Activated gamma-delta T cell treated with Interleukin-2 at 50 U/mL for 16 hours (primary cell): ENCODE results near the gene TMEM181.

Experiments
- DNase-seq: peaks from one replicate; pipeline ENCODE4 v3.0.0-alpha.2; 2020

Gene TMEM181

GRCh38 chr6:158565482-158566040 lies 5.7 kb downstream of the TMEM181 start:
- DNase-seq: no peak

DNA sequence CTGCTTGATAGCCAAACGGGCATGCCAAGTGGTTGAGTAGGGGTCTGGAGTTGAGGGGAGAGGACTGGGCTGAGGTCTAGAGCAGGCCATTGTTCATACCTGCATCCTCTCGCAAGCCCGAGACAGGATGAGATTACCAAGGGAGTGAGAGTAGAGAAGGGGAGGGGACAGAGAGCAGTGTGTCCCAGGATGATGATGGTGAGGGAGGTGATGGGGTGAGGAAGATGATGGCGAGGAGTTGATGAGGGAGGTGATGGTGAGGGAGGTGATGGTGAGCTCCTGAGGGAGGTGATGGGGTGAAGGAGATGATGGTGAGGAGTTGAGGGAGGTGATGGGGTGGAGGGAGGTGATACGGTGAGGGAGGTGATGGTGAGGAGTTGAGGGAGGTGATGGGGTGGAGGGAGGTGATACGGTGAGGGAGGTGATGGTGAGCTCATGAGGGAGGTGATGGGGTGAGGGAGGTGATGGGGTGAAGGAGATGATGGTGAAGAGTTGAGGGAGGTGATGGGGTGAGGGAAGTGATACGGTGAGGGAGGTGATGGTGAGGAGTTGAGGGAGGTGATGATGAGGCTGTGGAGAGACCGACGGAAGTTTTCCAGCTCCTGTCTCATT lies 6.4 kb downstream of the TMEM181 start:
- no peak for DNase-seq

- DNase-seq: no peak
Measured at GRCh38 chr6:158567152-158567551, 7.3 kb downstream of the TMEM181 start.

DNA sequence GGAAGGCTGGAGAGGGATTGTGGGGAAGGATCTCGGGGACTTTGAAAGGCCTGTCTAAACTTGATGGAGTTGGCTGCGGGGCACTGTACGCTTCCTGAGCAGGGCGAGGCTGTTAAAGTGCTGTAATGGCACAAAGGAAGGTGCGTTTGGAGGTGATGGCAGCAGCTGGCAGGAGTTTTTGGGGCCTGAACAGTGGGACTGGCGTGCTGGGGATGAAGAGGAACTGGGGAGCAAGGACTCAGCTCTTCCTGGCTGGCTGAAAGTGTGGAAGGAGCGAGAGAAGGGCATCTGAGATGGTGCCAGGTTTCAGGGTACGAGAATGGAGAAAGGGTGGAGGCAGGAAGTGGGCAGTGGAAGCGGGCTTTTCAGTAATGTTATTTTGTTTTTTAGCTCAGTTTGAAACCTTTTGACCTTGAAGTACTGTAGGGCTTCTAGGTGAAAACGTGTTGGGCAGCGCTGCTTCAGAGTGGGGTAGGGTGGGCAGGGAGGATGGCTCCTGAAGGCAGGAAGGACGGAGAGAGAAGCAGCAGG lies 8.0 kb downstream of the TMEM181 start:
- no peak for DNase-seq

GRCh38 chr6:158568549-158568948 lies 8.7 kb downstream of the TMEM181 start:
- no peak for DNase-seq

GRCh38 chr6:158569036-158569435 lies 9.1 kb downstream of the TMEM181 start:
- DNase-seq: no peak

GRCh38 chr6:158570681-158570962 lies 10.7 kb downstream of the TMEM181 start:
- DNase-seq: no peak

- no peak for DNase-seq
Measured at GRCh38 chr6:158571826-158572652, 12.1 kb downstream of the TMEM181 start.

DNA sequence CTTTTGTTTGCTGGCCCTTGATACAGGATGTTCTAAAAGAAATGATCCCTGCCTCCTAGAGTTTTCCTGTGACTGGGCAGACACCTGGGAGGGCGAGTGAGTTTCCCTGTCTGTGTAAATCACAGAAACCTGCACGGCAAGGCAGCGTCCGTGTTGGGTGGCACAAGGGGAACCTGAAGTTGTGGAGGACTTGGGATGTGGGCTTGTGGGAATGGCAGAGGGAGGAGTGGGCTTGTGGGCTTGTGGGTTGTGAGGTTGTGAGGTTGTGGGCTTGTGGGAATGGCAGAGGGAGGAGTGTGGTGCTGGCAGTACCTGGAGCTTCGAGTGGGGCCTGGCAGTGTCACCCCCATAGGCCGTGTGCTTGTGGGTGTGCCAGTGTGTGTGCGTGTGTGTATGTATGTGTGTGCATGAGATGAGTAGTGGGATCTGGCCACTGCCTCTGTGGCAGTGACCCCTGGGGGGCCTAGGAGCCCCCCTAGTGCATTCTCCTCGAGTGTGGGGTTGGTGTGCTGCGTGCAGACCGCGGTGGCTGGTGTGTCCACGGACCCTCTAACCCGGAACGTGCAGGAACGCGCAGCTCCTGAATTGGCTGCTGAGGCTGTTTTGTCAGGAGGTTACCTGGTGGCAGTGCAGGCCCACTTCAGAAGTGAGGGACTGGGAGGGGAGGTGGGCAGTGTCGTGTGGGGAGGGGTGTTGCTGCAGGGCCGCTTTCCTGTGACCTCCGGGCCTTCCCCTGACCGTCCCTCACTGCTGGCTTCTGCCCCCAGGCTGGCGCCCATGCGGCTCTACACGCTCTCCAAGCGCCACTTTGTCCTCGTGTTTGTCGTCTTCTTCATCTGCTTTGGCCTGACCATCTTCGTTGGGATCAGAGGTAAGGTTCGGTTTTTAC lies 13.0 kb downstream of the TMEM181 start:
- DNase-seq: no peak

GRCh38 chr6:158573542-158573931 lies 13.6 kb downstream of the TMEM181 start:
- DNase-seq: no peak

DNA sequence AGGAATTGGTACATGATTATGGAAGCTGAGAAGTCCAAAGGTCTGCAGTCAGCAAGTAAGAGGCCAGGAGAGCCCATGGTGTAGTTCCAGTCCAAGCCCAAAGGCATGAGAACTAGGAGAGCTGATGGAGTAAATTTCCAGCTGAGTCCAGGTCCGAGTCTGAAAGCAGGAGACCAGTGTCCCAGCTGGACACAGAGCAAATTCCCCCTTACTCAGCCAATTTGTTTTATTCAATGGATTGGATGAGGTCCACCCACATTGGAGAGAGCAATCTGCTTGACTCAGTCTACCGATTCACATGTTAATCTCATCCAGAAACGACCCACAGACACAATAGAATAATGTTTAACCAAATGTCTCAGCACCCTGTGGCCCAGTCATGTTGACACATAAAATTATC lies 14.9 kb downstream of the TMEM181 start:
- DNase-seq: no peak

GRCh38 chr6:158575550-158575949 lies 15.7 kb downstream of the TMEM181 start:
- DNase-seq: no peak

DNA sequence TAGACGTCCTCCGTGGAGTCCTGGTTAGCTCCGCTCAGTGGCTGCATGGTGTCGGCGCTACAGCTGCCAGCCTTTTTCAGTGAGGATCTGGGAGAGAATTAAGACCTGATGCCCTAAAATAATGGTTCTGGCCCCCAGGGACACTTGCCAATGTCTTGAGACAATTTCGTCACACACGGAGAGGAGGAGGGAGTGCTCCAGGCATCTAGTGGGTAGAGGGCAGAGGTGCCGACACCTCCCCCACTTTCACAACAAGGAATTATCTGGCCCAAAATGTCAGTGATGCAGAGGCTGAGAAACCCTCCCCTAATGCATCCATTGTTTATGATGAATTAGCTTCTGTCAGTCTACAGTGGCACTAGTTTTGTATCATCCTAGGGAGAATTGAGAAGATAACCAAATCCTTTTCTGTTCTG lies 24.4 kb downstream of the TMEM181 start:
- no peak for DNase-seq

DNA sequence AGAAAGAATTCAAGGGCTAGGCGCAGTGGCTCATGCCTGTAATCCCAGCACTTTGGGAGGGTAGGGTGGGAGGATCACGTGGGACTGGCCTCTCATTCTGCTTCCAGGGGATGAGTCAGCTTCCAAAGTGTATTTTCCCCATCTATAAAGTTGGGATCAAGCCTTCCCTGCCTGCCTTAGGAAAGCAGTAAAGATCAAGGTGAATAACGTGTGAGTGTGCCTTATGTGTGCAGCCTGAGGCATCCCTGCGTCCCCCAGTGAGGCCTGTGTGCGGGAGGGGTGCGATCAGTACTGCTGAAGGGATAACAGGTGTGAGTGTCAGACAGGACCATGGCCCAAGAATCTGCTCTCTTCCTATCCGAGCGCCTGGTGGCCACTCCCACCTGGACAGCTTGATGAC lies 26.8 kb downstream of the TMEM181 start:
- DNase-seq: no peak

GRCh38 chr6:158589366-158589765 lies 29.5 kb downstream of the TMEM181 start:
- no peak for DNase-seq

- no peak for DNase-seq
Measured at GRCh38 chr6:158591134-158591809, 31.4 kb downstream of the TMEM181 start.

DNA sequence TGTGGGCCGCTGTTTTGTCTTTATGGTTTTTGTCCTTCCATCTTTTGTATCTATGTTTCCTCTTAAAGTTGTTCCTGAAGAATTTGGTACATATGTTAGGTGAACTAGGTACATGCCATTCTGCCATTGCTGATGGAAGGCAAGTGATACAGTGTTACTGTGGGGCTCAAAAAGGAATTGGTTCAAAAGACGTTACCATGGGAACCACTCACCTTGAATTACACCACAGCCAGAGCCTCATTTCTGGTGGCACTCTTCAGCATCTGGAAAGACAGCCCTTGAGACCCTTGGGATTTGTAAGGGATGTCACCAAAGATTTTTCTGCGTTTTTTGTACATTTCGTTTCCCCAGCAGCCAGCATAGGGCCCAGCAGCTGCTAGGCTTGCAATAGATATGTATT lies 31.9 kb downstream of the TMEM181 start:
- DNase-seq: no peak

DNA sequence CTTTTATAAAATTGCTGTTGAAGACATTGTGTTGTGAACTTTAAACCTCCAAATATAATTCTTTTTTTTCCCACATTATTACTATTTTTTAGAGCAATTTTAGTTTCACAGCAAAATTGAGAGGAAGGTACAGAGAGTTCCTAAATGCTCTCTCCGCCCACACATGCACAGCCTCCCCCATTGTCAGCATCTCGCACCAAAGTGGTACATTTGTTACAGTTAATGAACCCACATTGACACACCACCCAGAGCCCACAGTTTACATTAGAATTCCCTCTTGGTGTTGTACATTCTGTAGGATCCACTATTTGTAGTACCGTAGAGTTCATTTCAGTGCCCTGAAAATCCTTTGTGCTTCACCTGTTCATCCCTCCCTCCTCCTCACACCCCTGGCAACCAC lies 33.8 kb downstream of the TMEM181 start:
- no peak for DNase-seq

- DNase-seq: no peak
Measured at GRCh38 chr6:158595223-158595622, 35.3 kb downstream of the TMEM181 start.

DNA sequence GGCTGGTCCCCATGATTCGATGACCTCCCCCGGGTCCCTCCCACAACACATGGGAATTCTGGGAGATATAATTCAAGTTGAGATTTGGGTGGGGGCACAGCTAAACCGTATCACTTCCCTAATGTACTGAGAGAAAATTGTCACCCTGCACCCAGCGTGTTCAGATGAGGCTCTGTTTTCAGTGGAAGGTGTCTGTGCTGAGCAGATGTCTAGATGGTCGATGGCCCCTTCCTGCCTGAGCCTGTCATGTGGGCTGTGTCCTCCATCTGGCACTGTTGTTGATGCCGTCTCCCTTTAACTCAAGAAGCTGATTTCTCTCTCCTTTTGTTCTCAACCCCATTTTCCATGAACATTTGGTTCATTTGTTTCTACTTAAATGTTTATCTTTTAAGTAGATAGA lies 37.0 kb downstream of the TMEM181 start:
- no peak for DNase-seq

- DNase-seq: no peak
Measured at GRCh38 chr6:158597565-158597964, 37.7 kb downstream of the TMEM181 start.

GRCh38 chr6:158599635-158600034 lies 39.7 kb downstream of the TMEM181 start:
- no peak for DNase-seq
